SK-N-SH treated with all-trans-retinoic acid at 6 μM for 48 hours (cell line): Measurements from ENCODE around the gene MEIS2.

Experiments used
- GLIS3 ChIP-seq: fragments of 250-450 bp; sonication (Bioruptor Pico); IDR thresholded peaks from 2 replicates; pipeline ENCODE4 v1.5.0; 2020; ENCODE audit warnings: mild to moderate bottlenecking, moderate library complexity
- OSR1 ChIP-seq: fragments of 250-450 bp; sonication (Bioruptor Pico); IDR thresholded peaks from 2 replicates; pipeline ENCODE4 v1.8.0; 2022; ENCODE audit warnings: moderate library complexity, mild to moderate bottlenecking, inconsistent platforms
- PATZ1 ChIP-seq: fragments of 250-450 bp; sonication (Bioruptor Pico); IDR thresholded peaks from 2 replicates; pipeline ENCODE4 v1.8.0; 2020; ENCODE audit warnings: mild to moderate bottlenecking, moderate library complexity, borderline replicate concordance
- RARB ChIP-seq: fragments of 250-450 bp; sonication (Bioruptor Pico); IDR thresholded peaks from 2 replicates; pipeline ENCODE4 v1.8.0; 2021; ENCODE audit warnings: mild to moderate bottlenecking, moderate library complexity
- TOX ChIP-seq: fragments of 250-450 bp; sonication (Bioruptor Pico); IDR thresholded peaks from 2 replicates; pipeline ENCODE4 v1.8.0; 2021; ENCODE audit warnings: mild to moderate bottlenecking, moderate library complexity, borderline replicate concordance
- ZNF8 ChIP-seq: fragments of 450-650 bp; formaldehyde crosslinking; IDR thresholded peaks from 2 replicates; pipeline ENCODE4 v1.5.0; 2020; ENCODE audit warnings: mild to moderate bottlenecking, moderate library complexity

DNA sequence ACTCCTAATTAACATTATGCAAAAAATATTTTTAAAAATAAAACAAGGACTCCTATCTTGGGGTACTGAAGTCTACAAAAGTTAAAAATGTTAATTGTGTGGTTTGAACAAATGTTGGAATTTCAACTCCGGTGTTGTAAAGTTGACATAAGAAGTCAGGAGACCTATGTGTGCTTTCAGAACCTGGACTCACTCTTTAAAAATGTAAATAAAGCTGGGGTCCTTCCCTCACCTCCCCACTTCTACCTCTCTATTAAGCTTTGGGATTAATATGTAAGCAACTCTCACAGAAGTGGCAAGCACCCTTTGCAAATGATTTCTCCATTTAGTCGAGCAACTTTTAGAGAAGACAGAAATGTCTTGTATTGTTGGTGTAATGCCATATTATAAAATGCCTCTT, 11.9 kb downstream of the MEIS2 start:
- TF ChIP-seq RARB (CRISPR knock-in tag) (no peak), OSR1 (CRISPR knock-in tag) (no peak), PATZ1 (no peak), ZNF8 (no peak), TOX (CRISPR knock-in tag) (no peak), GLIS3 (CRISPR knock-in tag) (no peak)
